NB4 (cell line): Measurements from ENCODE around the gene CACNA2D3.

ENCODE experiments used
- CTCF ChIP-seq: IDR thresholded peaks from one replicate; pipeline ENCODE4 v1.5.1; 2012; ENCODE audit warnings: low read depth, low read length
- MAX ChIP-seq: IDR thresholded peaks from 2 replicates; pipeline ENCODE4 v1.6.1; 2011; ENCODE audit warnings: low read depth, low read length
- MYC ChIP-seq: IDR thresholded peaks from 2 replicates; pipeline ENCODE4 v1.6.1; 2011; ENCODE audit warnings: low read depth, low read length
- POLR2A ChIP-seq: IDR thresholded peaks from 2 replicates; pipeline ENCODE4 v1.6.1; 2011; ENCODE audit warnings: mild to moderate bottlenecking; ENCODE audit not compliant: insufficient read length; ENCODE audit errors: extremely low read depth

GRCh38 chr3:54831112-54831511 lies 708.8 kb downstream of the CACNA2D3 start:
- TF ChIP-seq CTCF (no peak), POLR2A (no peak), MAX (no peak), MYC (no peak)
